ENCODE results near the gene PACSIN3.
A peak's percentile ranks its signal among the peaks of the same experiment; 100 is the strongest.

The PACSIN3 gene

DNA sequence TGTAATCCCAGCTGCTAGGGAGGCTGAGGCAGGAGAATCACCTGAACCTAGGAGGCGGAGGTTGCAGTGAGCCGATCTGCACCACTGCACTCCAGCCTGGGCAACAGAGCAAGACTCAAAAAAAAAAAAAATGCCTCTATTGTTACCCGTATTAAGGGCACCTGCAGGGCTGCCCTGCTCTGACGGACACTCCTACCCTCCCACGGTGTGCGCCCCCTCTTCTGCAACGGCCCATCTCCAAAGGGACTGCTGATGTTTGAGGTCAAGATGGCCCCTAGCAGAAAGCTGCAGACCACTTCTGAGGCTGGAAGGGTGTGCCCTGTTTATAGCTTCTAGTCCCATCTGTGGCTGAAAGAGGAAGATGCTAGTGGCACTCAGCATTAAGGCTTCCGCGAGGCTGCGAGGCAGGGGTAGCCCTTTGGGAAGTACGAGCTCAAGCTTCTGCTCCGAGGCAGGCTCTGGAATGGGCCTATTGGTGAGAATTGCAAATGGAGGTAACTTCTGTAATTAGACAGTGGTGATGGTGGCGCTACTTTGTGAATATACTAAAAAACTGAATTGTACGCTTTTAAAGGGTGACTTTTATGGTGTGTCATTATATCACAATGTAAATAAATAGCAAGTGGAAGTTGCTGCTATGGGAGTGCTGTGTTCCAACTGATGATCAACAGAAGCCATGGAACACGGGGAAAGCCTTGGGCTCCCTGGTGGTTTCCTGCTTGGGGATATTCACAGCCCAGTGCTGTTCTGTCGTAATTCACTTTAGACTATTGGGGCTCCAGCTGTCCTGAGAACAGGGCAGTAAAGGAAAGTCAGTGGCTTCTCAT lies 33.9 kb downstream of the PACSIN3 start:
- Histone ChIP-seq H3K36me3 (replicated peaks) (no peaks in the 10 kb centered on the region), H3K4me1 (no peaks in the 10 kb centered on the region), H3K4me3 (no peak overlapping the region), H3K9me3 (no peaks in the 10 kb centered on the region), H3K27me3 (ENCODE audit: low read depth) (no peaks in the 10 kb centered on the region)
- DNase-seq (ENCODE audit: low spot score in 2 of 2) = no peak
- in situ Hi-C loops (cut with MboI; ENCODE audit: low sequenced_read_pairs) = loop anchor here (10.0 kb wide), 1 partner anchor 238 kb away; the partner anchor contains the start of gene LRP4

DNA sequence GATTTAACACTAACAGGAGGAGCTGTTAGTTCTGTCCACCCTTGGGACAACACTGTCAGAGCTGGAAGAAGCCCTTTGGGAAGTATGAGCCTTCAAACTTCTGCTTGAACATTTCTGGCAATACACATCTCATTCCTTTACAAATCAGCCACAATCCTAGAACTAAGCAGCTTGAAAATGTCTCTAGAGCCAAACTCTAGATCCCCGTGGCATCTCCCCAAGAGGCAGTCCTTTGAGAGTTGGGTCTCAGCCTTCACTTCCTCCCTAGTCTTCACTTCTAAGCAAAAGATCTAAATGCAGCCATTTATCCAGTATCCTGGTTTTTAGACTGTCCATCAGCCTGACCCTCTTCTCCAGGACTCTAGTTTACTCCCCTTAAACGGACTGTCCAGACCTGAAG lies 36.5 kb downstream of the PACSIN3 start:
- no peak overlapping the region for H3K4me3 ChIP-seq
- H3K9me3 ChIP-seq = no peaks in the 10 kb centered on the region
- no peaks in the 10 kb centered on the region for H3K27me3 ChIP-seq (ENCODE audit: low read depth)
- in situ Hi-C loops (cut with MboI; ENCODE audit: low sequenced_read_pairs) = loop anchor here (10.0 kb wide), 1 partner anchor 235 kb away; the partner anchor contains the start of gene LRP4
- no peaks in the 10 kb centered on the region for H3K36me3 ChIP-seq (replicated peaks)
- DNase-seq (ENCODE audit: low spot score in 2 of 2) = no peak
- H3K4me1 ChIP-seq = no peaks in the 10 kb centered on the region

DNA sequence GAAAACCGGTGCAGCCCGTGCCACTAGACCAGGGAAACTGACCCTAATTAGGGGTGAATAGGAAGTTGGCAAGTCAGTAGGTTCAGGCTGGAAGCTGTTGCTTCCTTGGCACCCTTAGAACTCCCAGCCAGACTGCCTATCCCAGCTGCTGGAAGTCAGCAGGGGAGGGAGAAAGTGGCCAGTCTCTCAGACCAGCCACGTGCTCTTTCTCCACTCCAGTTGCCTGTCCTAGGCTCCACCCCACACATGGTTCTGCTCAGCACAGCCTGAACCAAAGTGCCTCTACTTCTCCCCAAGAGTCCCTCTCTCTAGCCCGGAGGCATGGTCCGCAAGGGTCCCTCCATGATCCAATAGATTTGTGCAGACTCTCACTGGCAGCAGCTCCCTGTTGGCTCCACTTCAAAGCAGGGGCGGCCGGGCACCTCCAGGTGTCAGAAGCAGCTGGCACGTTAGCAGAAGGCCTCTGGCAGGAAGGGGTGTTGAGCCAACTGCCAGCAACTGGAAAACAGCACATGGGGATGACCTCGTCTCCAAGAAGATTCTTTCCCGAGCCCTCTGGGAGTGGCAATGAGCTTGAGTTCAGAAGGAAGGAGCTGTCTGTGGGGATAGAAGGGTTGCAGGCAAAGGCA lies 37.2 kb downstream of the PACSIN3 start:
- H3K4me3 ChIP-seq = no peak overlapping the region
- H3K36me3 ChIP-seq (replicated peaks) = no peaks in the 10 kb centered on the region
- H3K27me3 ChIP-seq (ENCODE audit: low read depth) = no peaks in the 10 kb centered on the region
- no peaks in the 10 kb centered on the region for H3K9me3 ChIP-seq
- DNase-seq (ENCODE audit: low spot score in 2 of 2) = no peak
- H3K4me1 ChIP-seq = no peaks in the 10 kb centered on the region
- in situ Hi-C loops (cut with MboI; ENCODE audit: low sequenced_read_pairs) = no loop called here

DNA sequence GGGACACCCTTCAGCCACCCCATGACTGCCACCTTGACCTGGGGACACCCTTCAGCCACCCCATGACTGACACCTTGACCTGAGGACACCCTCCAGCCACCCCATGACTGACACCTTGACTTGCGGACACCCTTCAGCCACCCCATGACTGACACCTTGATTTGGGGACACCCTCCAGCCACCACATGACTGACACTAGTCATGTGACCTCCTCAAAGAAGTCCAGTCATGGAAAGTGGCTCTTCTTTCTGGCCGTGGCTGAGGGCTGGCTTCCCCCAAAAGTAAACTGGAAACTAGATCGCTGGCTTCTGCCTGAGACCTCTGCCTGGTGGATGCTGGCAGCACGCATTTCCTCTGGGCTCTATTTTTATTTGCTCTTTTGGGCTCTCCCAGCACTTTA lies 38.0 kb downstream of the PACSIN3 start:
- in situ Hi-C loops (cut with MboI; ENCODE audit: low sequenced_read_pairs) = no loop called here
- H3K9me3 ChIP-seq = no peaks in the 10 kb centered on the region
- DNase-seq (ENCODE audit: low spot score in 2 of 2) = no peak
- H3K36me3 ChIP-seq (replicated peaks) = no peaks in the 10 kb centered on the region
- H3K4me1 ChIP-seq = no peaks in the 10 kb centered on the region
- H3K4me3 ChIP-seq = no peak overlapping the region
- no peaks in the 10 kb centered on the region for H3K27me3 ChIP-seq (ENCODE audit: low read depth)

DNA sequence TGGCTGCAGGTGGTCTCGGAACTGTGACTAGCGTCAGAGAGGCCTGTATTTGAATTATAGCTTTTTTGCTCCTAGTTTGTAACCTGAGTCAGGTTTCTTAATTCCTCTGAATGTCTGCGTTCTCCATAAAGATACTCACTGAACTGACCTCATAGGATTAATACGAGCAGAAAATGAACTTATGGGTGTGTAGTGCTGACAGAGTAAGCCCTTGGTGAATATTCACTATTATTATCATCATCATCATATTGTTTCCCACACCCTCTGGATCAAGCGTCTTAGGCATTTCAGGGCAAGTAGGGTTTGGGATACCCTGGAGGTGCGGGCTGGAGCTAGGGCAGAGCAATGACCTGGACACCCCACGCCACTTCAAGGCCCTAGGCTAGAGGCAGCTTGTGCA lies 38.6 kb downstream of the PACSIN3 start:
- DNase-seq (ENCODE audit: low spot score in 2 of 2) = no peak
- in situ Hi-C loops (cut with MboI; ENCODE audit: low sequenced_read_pairs) = no loop called here
- H3K4me1 ChIP-seq = no peaks in the 10 kb centered on the region
- no peaks in the 10 kb centered on the region for H3K27me3 ChIP-seq (ENCODE audit: low read depth)
- H3K36me3 ChIP-seq (replicated peaks) = no peaks in the 10 kb centered on the region
- no peaks in the 10 kb centered on the region for H3K9me3 ChIP-seq
- no peak overlapping the region for H3K4me3 ChIP-seq

DNA sequence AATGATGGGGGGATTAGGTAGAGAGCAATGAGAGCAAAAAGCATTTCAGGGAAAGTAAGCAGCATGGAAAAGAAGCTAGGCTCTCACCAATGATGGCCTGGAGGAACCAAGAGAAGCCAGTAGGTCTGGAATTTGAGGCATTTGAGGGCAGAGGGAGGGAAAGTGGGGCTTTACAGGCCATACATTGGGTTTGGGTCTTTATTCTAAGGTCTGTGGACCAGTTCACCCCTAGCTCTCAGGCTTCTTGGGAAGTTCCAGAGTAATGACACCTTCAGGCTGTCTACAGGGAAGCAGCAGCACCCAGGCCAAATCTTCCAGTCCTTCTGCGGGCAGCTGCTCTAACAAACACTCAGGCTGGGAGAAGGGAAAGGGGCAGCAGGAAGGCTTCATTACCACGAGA lies 39.0 kb downstream of the PACSIN3 start:
- Histone ChIP-seq H3K36me3 (replicated peaks) (no peaks in the 10 kb centered on the region), H3K27me3 (ENCODE audit: low read depth) (no peaks in the 10 kb centered on the region), H3K9me3 (no peaks in the 10 kb centered on the region), H3K4me3 (no peak overlapping the region), H3K4me1 (no peaks in the 10 kb centered on the region)
- in situ Hi-C loops (cut with MboI; ENCODE audit: low sequenced_read_pairs) = no loop called here
- no peak for DNase-seq (ENCODE audit: low spot score in 2 of 2)

DNA sequence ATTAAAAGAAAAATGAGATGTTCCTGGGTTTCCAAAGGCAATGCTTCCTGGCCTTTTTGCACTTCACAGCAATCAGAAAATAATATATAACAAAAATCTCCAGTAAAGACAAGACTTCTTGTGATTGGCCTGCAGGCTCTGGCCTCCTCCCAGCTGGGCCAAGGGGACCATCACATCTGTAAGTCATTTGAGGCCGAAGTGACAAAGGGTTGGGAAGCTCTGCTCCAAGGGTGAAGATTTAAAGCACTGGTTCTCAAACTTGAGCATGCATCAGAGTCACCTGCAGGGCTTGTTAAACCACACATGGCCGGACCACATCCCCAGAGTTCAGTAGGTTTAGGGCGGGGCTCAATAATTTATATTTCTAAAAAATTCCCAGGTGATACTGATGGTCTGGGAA lies 41.7 kb downstream of the PACSIN3 start:
- DNase-seq (ENCODE audit: low spot score in 2 of 2) = no peak
- no peaks in the 10 kb centered on the region for H3K4me1 ChIP-seq
- H3K4me3 ChIP-seq = no peak overlapping the region
- no peaks in the 10 kb centered on the region for H3K36me3 ChIP-seq (replicated peaks)
- H3K9me3 ChIP-seq = no peaks in the 10 kb centered on the region
- in situ Hi-C loops (cut with MboI; ENCODE audit: low sequenced_read_pairs) = no loop called here
- no peaks in the 10 kb centered on the region for H3K27me3 ChIP-seq (ENCODE audit: low read depth)

DNA sequence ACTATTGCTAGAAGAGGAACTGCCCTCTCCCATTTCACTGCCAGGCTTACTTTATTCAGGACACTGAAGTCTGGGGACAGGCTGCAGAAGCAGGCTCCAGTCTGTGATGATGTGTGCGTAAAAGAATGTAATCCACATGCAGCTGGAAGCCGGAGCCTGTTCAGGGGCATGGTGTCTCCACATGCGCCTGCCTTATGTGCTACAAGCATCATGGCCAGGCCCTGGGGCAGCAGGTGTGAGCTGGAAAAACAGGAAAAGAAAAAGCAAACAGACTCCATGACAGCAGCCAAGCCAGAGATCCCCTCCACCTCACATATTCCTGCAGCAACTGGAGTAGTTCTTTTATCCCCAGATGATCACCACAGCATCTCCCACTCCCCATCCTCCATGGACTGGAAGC lies 42.9 kb downstream of the PACSIN3 start:
- in situ Hi-C loops (cut with MboI; ENCODE audit: low sequenced_read_pairs) = no loop called here

DNA sequence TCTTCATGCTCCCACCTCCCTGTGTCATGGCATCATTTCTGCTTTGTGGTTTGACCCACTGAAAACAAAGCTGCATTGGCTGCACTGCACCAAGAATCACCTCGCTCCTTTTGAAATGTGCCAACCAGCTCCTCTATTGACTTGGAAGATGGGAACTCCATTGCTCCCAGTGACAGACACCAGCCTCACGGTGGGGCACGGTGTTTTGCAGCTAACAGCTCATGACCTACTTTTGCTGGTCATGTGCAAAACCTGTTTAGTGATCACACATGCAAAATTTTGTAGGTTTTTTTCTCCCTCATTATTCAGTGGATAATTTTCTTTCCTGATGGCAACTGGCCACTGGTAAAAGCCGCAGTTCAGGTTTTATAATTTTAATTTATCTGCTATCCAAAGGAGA lies 46.4 kb downstream of the PACSIN3 start:
- Histone ChIP-seq H3K4me1 (no peaks in the 10 kb centered on the region), H3K9me3 (no peaks in the 10 kb centered on the region), H3K27me3 (ENCODE audit: low read depth) (no peaks in the 10 kb centered on the region), H3K4me3 (no peak overlapping the region), H3K36me3 (replicated peaks) (no peaks in the 10 kb centered on the region)
- in situ Hi-C loops (cut with MboI; ENCODE audit: low sequenced_read_pairs) = no loop called here
- DNase-seq (ENCODE audit: low spot score in 2 of 2) = no peak

More for the DNA sequence above, 42.9 kb downstream of the PACSIN3 start:
- H3K36me3 ChIP-seq (replicated peaks) = no peaks in the 10 kb centered on the region
- no peak for DNase-seq (ENCODE audit: low spot score in 2 of 2)
- no peaks in the 10 kb centered on the region for H3K27me3 ChIP-seq (ENCODE audit: low read depth)
- H3K9me3 ChIP-seq = no peaks in the 10 kb centered on the region
- H3K4me3 ChIP-seq = no peak overlapping the region
- H3K4me1 ChIP-seq = no peaks in the 10 kb centered on the region

DNA sequence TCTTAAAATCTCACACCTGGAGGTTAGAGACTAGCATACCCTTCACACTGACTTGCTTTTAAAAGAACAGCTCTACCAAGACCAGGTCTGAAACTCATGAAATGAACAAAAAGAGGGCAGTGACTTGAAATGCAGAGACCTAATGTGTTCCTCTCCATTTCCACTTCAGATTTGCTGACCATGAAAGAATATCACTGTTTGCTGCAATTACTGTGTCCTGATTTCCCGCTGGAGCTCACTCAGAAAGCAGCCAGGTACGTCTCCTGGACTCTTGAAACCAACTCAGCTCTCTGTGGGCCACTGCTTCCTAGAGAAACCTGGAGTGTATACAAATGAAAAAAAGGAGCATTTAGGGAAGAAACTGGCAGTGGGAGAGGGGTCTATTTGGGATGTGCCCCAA lies 48.8 kb downstream of the PACSIN3 start:
- H3K27me3 ChIP-seq (ENCODE audit: low read depth) = no peaks in the 10 kb centered on the region
- H3K36me3 ChIP-seq (replicated peaks) = no peaks in the 10 kb centered on the region
- in situ Hi-C loops (cut with MboI; ENCODE audit: low sequenced_read_pairs) = no loop called here
- H3K9me3 ChIP-seq = no peaks in the 10 kb centered on the region
- H3K4me3 ChIP-seq = no peak overlapping the region
- no peak for DNase-seq (ENCODE audit: low spot score in 2 of 2)
- no peaks in the 10 kb centered on the region for H3K4me1 ChIP-seq

DNA sequence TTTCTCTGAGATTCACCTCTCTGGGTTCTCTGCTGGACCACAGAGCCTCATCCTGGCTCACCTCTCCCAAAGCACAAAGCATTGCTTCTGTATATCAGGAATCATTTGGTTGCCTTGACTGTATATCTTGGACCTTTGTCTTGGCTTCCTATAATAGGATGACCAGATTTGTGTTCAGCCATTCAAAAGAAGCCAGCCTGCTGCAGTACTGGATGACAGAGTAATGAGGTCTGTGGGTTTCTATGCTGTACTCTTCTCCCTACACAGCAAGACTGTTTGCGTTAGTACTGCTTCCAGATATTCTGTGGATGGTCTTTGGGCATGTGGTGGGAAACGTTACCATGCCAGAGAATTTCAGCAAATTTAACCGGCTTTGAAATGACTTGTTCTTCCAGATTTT lies 49.3 kb downstream of the PACSIN3 start:
- Histone ChIP-seq H3K27me3 (ENCODE audit: low read depth) (no peaks in the 10 kb centered on the region), H3K4me3 (no peak overlapping the region), H3K9me3 (no peaks in the 10 kb centered on the region), H3K36me3 (replicated peaks) (no peaks in the 10 kb centered on the region), H3K4me1 (no peaks in the 10 kb centered on the region)
- in situ Hi-C loops (cut with MboI; ENCODE audit: low sequenced_read_pairs) = no loop called here
- peak in 1 of 2 experiments; percentile 1 for DNase-seq (ENCODE audit: low spot score in 2 of 2)

DNA sequence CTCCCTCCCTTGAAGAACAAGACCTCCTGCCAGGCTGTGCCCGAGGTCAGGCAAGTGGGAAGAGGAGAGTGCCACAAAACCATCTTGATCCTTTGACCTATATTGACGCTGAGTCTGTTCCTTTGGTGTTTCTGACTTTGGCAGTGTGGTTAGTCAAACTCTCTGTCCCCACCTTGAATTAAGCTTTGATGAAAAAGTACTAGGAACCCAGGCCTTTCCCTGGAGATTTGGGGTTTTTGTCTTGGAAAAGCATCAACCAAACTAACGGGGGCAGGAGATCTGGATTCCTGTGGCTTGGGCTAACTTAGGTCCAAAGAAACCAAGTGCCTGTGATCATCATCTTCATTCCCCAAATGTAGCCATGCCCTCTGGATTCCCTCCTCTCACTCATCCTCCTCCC lies 49.9 kb downstream of the PACSIN3 start:
- Histone ChIP-seq H3K36me3 (replicated peaks) (no peaks in the 10 kb centered on the region), H3K9me3 (no peaks in the 10 kb centered on the region), H3K27me3 (ENCODE audit: low read depth) (no peaks in the 10 kb centered on the region), H3K4me3 (no peak overlapping the region), H3K4me1 (no peaks in the 10 kb centered on the region)
- DNase-seq (ENCODE audit: low spot score in 2 of 2) = no peak
- in situ Hi-C loops (cut with MboI; ENCODE audit: low sequenced_read_pairs) = no loop called here

DNA sequence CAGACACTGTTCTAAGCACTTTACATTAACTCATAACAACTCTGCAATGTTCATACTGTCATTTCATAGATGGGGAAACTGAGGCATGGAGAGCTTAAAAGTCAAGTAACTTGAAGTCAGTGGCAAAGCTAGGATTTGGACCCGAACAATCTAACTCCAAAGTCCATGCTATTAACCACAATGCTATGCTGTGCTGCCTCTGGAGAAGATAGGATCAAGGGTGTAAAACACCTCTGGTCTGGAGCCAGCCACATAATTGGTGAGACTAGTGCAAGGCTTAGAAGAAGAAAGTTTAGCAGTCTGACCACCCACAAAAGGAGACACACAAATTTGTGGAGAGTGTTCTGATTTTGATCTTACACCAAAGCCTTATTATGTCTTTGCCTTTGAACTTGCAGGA lies 53.3 kb downstream of the PACSIN3 start:
- in situ Hi-C loops (cut with MboI; ENCODE audit: low sequenced_read_pairs) = no loop called here
- Histone ChIP-seq H3K9me3 (no peaks in the 10 kb centered on the region), H3K4me3 (no peak overlapping the region), H3K4me1 (no peaks in the 10 kb centered on the region), H3K27me3 (ENCODE audit: low read depth) (no peaks in the 10 kb centered on the region), H3K36me3 (replicated peaks) (no peaks in the 10 kb centered on the region)
- no peak for DNase-seq (ENCODE audit: low spot score in 2 of 2)

DNA sequence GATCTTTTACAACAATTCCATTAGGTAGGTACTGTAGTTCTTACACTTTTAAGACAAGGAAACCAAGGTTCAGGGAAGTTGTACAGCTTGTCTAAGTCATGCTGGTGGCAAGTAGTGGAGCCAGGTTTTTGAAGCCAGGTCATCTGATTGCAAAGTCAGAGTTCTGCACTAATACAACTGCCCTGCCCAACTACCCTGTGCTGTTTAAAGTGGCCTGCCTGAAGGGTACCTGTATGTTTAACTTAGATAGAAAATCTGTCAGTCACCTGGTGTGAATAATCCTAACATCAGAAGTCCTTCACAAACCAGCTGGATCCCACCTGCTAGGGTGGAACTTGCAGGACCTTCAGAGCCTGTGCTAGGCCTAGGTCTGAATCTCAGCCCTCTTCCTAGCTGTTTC lies 53.7 kb downstream of the PACSIN3 start:
- no peak for DNase-seq (ENCODE audit: low spot score in 2 of 2)
- in situ Hi-C loops (cut with MboI; ENCODE audit: low sequenced_read_pairs) = no loop called here
- no peaks in the 10 kb centered on the region for H3K36me3 ChIP-seq (replicated peaks)
- no peaks in the 10 kb centered on the region for H3K4me1 ChIP-seq
- no peaks in the 10 kb centered on the region for H3K9me3 ChIP-seq
- H3K4me3 ChIP-seq = no peak overlapping the region
- no peaks in the 10 kb centered on the region for H3K27me3 ChIP-seq (ENCODE audit: low read depth)
